NCI-H146 treated with DMSO at 0.1 percent for 48 hours (cell line): ENCODE results near the gene PER2.
A peak's percentile ranks its signal among the peaks of the same experiment; 100 is the strongest.

Experiments used
- DNase-seq: peaks from one replicate; lab custom pipeline; 2025; ENCODE audit not compliant: unreplicated experiment; lab: John Stamatoyannopoulos, UW

The PER2 gene

GRCh38 chr2:238231809-238232208, 56.6 kb downstream of the PER2 start:
- no peak for DNase-seq

GRCh38 chr2:238231251-238231793, 57.1 kb downstream of the PER2 start:
- peak; percentile 25 for DNase-seq

- DNase-seq = no peak
These were observed 57.7 kb downstream of the PER2 start for GRCh38 chr2:238230699-238231098.

GRCh38 chr2:238228700-238229099, 59.7 kb downstream of the PER2 start:
- no peak for DNase-seq

GRCh38 chr2:238227587-238228032, 60.8 kb downstream of the PER2 start:
- no peak for DNase-seq

GRCh38 chr2:238226698-238227586, 61.5 kb downstream of the PER2 start:
- no peak for DNase-seq

GRCh38 chr2:238225911-238226697, 62.3 kb downstream of the PER2 start:
- DNase-seq = no peak

- DNase-seq = no peak
These were observed 63.3 kb downstream of the PER2 start for GRCh38 chr2:238225121-238225520.

- no peak for DNase-seq
These were observed 63.9 kb downstream of the PER2 start for GRCh38 chr2:238224356-238225035.

- DNase-seq = peak; percentile 30
These were observed 67.4 kb downstream of the PER2 start for GRCh38 chr2:238220892-238221521.

GRCh38 chr2:238220274-238220891, 68.0 kb downstream of the PER2 start:
- no peak for DNase-seq

GRCh38 chr2:238216651-238217184, 71.7 kb downstream of the PER2 start:
- DNase-seq = no peak

- DNase-seq = no peak
These were observed 81.4 kb downstream of the PER2 start for GRCh38 chr2:238207006-238207405.

GRCh38 chr2:238203973-238204683, 84.3 kb downstream of the PER2 start:
- DNase-seq = no peak

GRCh38 chr2:238203094-238203972, 85.1 kb downstream of the PER2 start, which contains the start of gene ILKAP:
Gene ILKAP, minus strand, starts transcription at chr2:238203695. Its CDS starts 142 bp downstream, at chr2:238203553.
- DNase-seq = peak; percentile 77

GRCh38 chr2:238202326-238203093, 85.9 kb downstream of the PER2 start:
- DNase-seq = no peak
